Retinal pigment epithelial cell (primary cell): Measurements from ENCODE around the gene CTSO.
"Not testable (repeated sequence)": the region's sequence is repeated elsewhere in the genome, so short reads cannot be mapped to it uniquely, and the experiment has no call there.

Experiments
- DNase-seq: peaks from one replicate; pipeline ENCODE4 v3.0.0-alpha.2; 2010; ENCODE audit warnings: low read depth
- H3K4me3 ChIP-seq: 2 replicates; pipeline ENCODE4 v1.5.1; 2011; ENCODE audit warnings: mild to moderate bottlenecking, low read length, control low read depth, moderate library complexity
- CTCF ChIP-seq: conservative IDR thresholded peaks from 2 replicates; pipeline ENCODE4 v1.5.1; 2011; ENCODE audit warnings: low read depth, low read length, control low read depth, inconsistent platforms

Gene CTSO

GRCh38 chr4:155899891-155900290 is 53.8 kb downstream of the CTSO start:
- TF ChIP-seq CTCF = no peak
- no peak overlapping the region for H3K4me3 ChIP-seq

GRCh38 chr4:155898371-155898770 is 55.3 kb downstream of the CTSO start:
- H3K4me3 ChIP-seq, DNase-seq: not testable (repeated sequence)

More at GRCh38 chr4:155899891-155900290, 53.8 kb downstream of the CTSO start:
- DNase-seq = no peak

- DNase-seq = no peak
- no peak overlapping the region for H3K4me3 ChIP-seq
- TF ChIP-seq CTCF = no peak
Observed at GRCh38 chr4:155891058-155891457, 62.6 kb downstream of the CTSO start.

GRCh38 chr4:155889946-155890345 is 63.7 kb downstream of the CTSO start:
- no peak for TF ChIP-seq CTCF
- H3K4me3 ChIP-seq = no peak overlapping the region
- DNase-seq = no peak

GRCh38 chr4:155889031-155889793 is 64.5 kb downstream of the CTSO start:
- TF ChIP-seq CTCF = no peak
- peak; percentile 94 for DNase-seq
- no peak overlapping the region for H3K4me3 ChIP-seq

- DNase-seq = no peak
- no peak overlapping the region for H3K4me3 ChIP-seq
- no peak for TF ChIP-seq CTCF
Observed at GRCh38 chr4:155887847-155888570, 65.7 kb downstream of the CTSO start.

- no peak overlapping the region for H3K4me3 ChIP-seq
- TF ChIP-seq CTCF = no peak
- DNase-seq = no peak
Observed at GRCh38 chr4:155887045-155887444, 66.6 kb downstream of the CTSO start.
